BE2C (cell line): ENCODE measurements around the gene RDH14.

Experiments used
- DNase-seq: peaks from one replicate; pipeline ENCODE4 v3.0.0-alpha.2; 2020
- H3K27me3 ChIP-seq: fragments of 250-450 bp; sonication (Bioruptor Pico); 2 replicates; pipeline ENCODE4 v1.5.1; 2020; ENCODE audit warnings: mild to moderate bottlenecking
- H3K36me3 ChIP-seq: fragments of 250-450 bp; sonication (Bioruptor Pico); 2 replicates; pipeline ENCODE4 v1.5.1; 2020; ENCODE audit warnings: mild to moderate bottlenecking
- H3K4me1 ChIP-seq: fragments of 250-450 bp; sonication (Bioruptor Pico); 2 replicates; pipeline ENCODE4 v1.5.1; 2020
- H3K4me3 ChIP-seq: 2 replicates; pipeline ENCODE4 v1.5.1; 2011; ENCODE audit warnings: low read depth, low read length
- H3K9me3 ChIP-seq: fragments of 250-450 bp; sonication (Bioruptor Pico); 2 replicates; pipeline ENCODE4 v1.5.1; 2020
- TF ChIP-seq, protein P1 (sequence below): IDR thresholded peaks from 2 replicates; pipeline ENCODE4 v1.5.1; 2012; ENCODE audit warnings: mild to moderate bottlenecking, low read depth, low read length

Gene RDH14

GRCh38 chr2:18510775-18511174, 49.7 kb downstream of the RDH14 start:
- Histone ChIP-seq H3K4me1 (no peaks in the 10 kb centered on the region; the same call in 1 of the 2 replicates), H3K36me3 (no peaks in the 10 kb centered on the region), H3K4me3 (no peak overlapping the region), H3K27me3 (peaks cover 9% of the 10 kb centered on the region), H3K9me3 (no peaks in the 10 kb centered on the region)
- DNase-seq = no peak
- TF ChIP-seq, protein P1, sequence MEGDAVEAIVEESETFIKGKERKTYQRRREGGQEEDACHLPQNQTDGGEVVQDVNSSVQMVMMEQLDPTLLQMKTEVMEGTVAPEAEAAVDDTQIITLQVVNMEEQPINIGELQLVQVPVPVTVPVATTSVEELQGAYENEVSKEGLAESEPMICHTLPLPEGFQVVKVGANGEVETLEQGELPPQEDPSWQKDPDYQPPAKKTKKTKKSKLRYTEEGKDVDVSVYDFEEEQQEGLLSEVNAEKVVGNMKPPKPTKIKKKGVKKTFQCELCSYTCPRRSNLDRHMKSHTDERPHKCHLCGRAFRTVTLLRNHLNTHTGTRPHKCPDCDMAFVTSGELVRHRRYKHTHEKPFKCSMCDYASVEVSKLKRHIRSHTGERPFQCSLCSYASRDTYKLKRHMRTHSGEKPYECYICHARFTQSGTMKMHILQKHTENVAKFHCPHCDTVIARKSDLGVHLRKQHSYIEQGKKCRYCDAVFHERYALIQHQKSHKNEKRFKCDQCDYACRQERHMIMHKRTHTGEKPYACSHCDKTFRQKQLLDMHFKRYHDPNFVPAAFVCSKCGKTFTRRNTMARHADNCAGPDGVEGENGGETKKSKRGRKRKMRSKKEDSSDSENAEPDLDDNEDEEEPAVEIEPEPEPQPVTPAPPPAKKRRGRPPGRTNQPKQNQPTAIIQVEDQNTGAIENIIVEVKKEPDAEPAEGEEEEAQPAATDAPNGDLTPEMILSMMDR = no peak

DNA sequence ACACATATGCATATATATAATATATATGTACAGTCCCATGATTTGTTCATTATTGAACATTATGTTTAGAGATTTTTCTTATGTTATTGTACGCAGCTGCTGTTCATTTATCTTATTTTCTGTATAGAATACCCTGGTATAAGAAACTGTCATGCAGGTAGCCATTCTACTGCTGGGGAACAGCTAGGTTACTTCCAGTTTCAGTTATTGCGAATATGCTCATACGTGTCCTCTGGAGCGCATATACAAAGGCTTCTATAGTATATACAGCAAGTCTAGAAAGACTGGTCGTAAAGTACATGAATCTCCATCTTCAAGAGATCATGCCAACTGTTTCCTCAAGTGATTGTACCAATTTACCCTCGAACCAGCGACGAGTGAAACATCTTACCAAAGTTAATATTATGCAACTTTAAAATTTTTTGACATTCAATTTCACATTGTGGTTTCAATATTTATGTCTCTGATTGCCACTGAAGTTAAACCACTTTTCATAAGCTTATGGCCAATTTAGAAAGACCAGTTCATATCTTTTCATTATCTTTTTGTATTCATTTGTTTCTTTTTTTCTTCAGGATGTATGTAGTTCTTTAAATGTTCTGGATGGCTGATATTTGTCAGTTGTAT, 53.5 kb downstream of the RDH14 start:
- DNase-seq = no peak

GRCh38 chr2:18505703-18506341, 54.6 kb downstream of the RDH14 start:
- no peaks in the 10 kb centered on the region for H3K36me3 ChIP-seq
- H3K27me3 ChIP-seq = peaks cover 19% of the 10 kb centered on the region
- no peak overlapping the region for H3K4me3 ChIP-seq
- TF ChIP-seq, protein P1 = no peak
- no peaks in the 10 kb centered on the region for H3K4me1 ChIP-seq
- DNase-seq = no peak
- no peaks in the 10 kb centered on the region for H3K9me3 ChIP-seq

More for the DNA sequence above, 53.5 kb downstream of the RDH14 start:
- Histone ChIP-seq H3K4me3 (no peak overlapping the region), H3K27me3 (peaks cover 13% of the 10 kb centered on the region), H3K9me3 (no peaks in the 10 kb centered on the region), H3K36me3 (no peaks in the 10 kb centered on the region), H3K4me1 (no peaks in the 10 kb centered on the region)
- TF ChIP-seq, protein P1 = no peak
